Measurements from ENCODE around the gene SLC5A10.
"Not testable (repeated sequence)": the region's sequence is repeated elsewhere in the genome, so short reads cannot be mapped to it uniquely, and the experiment has no call there.

SLC5A10 gene

DNA sequence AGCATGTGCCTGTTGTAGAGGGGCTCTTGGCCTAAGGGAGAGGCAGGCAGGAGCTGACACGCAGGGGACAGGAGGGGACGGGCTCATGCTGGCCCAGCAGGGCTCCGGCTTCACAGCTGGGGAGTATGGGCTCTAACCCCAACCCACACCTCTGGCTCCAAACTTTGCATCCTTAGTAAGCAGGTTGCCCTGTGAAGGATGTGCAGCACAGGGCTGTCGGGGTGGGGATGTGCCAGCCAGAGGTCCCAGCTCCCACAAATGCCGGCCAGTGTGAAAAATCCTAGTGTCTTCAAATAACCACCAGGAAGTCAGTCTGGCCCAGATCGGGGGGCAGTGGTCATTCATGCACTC is 66.6 kb downstream of the SLC5A10 start:
- DNase-seq (ENCODE audit: low spot score), result no peak

DNA sequence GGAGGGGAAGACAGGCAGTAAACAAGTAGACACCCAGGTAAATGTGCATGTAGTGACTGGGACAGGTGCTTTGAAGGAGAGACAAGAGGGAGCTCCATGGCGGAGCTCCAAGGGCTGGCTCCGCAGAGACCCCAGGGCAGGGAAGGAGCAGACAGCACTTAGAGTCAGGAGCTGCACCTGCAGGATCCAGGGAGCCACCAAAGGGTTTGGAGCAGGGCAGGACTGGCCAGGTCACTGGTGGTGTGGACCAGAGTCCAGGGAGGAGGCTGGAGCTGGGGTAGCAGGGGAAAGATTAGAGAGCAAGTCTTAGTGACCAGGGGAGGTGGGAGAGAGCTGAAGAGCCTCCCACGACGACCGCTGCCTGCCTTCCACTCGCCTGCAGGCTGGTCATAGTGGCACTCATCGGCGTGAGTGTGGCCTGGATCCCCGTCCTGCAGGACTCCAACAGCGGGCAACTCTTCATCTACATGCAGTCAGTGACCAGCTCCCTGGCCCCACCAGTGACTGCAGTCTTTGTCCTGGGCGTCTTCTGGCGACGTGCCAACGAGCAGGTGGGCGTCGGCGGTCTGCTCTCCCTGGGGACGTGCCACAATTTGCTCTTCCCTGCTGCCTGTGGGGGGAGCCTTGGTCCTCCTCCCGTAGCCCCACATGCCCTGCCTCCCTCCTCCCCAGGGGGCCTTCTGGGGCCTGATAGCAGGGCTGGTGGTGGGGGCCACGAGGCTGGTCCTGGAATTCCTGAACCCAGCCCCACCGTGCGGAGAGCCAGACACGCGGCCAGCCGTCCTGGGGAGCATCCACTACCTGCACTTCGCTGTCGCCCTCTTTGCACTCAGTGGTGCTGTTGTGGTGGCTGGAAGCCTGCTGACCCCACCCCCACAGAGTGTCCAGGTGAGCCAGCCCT is 67.3 kb downstream of the SLC5A10 start:
- DNase-seq (ENCODE audit: low spot score), result no peak

DNA sequence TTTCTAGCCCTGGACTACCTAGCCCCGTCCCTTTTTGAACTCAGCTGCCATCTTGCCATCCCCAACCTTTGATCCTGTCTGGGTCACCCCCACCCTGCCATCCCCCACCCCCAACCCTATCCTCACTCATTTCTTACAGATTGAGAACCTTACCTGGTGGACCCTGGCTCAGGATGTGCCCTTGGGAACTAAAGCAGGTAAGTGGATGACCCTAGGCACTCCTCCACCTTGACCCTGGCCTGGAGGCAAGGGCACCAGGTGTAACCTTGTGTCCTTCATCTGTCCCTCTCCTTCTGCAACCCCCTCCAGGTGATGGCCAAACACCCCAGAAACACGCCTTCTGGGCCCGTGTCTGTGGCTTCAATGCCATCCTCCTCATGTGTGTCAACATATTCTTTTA is 68.1 kb downstream of the SLC5A10 start:
- DNase-seq (ENCODE audit: low spot score), result no peak

DNA sequence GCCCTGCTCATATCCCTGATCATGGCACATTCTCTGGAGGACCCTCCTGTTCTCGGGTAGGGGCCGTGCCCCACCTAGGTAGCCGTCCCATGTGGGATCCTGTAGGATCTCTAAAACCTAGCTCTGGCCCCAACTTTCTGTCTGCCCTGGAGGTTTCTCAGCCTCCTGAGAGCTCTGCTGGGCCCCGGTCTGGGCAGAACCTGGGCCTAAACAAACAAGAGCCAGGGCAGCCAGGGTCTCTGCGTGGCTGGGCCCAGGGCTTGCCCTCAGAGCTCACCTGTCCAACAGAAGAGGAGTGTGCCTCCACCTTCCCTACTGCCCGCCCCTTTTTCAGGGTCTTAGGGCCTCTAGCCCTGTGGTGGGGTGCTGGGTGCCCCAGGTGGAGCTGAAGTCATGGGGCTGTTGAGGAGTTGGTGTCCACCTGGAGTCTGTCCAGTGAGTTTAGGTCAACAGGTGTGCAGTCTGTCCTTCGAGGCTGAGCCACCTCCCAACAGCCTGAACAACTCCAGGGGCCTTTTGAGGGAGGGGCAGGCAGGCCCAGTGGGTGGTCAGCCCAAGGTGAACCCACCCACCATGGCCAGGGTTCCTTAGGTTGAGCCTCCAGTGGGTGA is 69.2 kb downstream of the SLC5A10 start:
- DNase-seq (ENCODE audit: low spot score), result not testable (repeated sequence)

DNA sequence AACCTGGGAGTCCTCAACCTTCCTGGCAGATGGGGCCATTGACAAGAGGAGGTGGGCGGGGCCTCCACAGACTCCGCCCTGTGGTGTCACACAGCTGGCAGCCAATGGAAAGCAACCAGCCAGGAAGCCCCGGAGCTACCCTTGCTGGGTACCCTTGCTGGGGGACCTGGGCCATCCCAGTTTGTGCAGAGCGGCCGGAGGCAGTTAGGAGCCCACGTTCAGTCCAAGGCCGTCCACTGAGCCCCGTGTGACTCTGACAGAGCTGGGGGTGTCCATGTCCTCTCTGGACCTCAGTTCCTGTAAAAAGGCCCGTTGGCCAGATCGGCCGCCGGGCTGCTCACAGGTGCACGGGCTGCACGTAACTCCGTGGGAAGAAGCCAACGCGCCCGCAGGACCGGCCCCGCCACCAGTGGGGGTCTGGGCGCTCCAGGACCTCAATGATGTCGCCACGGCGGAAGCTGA is 69.7 kb downstream of the SLC5A10 start:
- no peak for DNase-seq (ENCODE audit: low spot score)

DNA sequence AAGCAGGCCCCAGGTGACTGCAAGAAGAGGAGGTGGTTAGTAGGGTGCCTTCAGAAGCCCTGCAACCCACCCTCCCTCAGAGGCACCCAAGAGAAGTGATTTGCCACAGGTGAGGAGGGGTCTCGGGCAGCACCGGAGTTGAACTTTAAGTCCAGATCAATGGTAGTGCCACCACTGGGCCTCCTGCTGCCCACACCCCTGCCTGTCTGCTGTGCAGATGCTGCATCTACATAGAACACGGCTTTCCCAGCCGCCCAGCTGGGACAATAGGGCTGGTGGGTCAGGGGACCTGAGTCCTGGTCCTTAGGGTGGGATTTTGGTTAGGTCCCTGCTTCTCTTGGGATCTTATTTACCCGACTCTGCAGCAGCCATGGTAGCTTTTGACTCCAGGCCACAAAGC is 70.2 kb downstream of the SLC5A10 start:
- DNase-seq (ENCODE audit: low spot score), result no peak

DNA sequence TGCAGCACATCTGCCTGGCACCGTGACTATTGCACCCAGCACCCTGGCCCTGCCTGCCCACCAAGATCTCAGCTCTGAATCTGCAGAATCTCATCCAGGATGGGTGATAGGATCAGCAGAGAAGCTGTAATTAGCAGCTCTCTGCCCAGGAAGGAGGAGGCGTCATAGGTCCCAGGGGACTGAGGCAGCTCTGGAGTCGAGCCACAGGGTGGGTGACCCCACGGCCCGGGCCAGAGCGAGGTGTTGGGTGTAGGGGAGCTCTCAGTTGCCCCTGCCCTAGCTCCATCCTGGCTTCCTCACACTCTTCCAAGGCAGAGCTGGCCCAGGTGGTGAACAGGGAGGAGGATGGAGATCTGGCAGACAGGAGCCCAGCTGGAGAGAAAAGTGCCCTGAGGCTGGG is 70.8 kb downstream of the SLC5A10 start:
- DNase-seq (ENCODE audit: low spot score), result no peak

DNA sequence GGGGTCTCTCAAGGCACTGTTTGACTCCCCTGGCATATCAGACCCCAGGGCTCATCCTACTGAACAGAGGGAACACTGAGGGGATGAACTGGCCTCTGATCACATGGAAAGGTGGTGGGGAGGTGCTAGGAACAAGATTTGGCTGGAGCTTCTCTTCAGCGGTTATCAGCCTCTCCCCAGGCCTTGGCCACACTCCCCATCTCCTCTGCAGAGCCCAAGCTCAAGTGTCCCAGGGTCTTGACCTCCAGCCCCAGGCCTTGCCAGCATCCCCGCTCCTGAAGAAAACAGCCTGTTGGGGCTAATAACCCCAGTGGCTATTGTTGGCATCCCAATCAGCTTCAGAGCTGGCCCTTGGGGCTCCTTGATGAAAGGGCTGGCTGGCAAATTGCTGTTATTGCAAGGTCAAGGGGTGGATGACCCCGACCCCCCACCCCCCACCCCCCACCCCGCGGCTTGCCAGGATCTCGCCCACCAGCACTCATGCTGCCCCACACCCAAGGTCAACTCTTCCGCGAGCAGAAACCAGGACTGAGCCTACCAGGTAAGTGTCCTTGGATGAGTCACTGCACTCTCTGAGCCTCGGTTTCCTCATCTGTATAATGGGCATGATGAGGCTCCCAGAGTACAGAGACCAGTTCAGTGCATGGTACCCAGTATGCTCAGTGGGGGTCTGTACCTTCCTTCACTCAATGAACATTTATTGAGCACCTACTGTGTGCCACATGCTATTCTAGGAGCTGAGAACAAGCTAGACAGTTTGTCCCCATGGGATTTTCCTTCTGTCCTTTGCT is 71.4 kb downstream of the SLC5A10 start:
- DNase-seq (ENCODE audit: low spot score), result no peak

DNA sequence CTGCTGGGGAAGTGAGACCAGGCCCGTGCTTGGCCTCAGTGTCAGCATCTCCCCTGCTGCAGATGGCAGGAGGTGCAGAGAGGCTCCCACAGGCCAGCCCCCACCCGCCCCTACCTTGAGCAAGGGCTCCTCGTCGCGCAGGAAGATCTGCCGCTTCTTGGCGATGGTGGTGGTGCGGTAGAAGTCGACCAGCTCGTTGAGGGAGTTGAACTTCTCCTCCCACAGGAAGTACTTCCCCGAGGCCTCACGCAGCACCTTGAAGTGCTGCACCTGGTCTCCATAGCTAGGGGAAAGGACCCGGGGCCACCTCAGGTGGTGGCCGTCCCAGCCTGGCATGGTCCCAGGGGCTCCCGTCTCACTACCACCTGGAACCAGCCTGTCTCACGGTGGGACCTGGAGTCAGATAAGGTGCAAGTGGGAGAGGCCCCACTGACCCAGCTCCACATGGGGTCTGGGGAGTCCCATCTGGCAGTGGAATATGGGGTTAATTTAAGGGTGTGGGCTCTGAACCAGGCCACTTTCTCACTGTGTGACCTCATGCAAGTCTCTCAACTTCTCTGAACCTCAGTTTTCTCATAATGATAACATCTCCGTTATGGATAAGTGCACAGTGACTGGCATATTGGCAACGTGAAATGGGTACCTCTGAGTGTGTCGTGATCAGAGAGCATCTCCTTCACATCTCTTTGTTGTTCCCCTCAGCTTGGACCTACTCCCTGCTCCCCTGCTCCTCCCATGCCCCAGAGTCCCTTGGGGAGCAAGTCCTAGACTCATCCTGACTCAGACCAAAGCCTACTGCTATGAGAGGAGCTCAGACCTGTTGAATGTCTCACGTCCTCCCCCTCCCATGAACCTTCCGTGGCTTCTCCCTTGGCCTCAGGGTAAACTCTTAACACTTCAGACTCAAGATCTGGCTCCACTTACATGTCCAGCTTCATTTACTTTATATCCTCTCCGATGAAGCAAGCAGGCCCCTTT is 72.4 kb downstream of the SLC5A10 start:
- no peak for DNase-seq (ENCODE audit: low spot score)

DNA sequence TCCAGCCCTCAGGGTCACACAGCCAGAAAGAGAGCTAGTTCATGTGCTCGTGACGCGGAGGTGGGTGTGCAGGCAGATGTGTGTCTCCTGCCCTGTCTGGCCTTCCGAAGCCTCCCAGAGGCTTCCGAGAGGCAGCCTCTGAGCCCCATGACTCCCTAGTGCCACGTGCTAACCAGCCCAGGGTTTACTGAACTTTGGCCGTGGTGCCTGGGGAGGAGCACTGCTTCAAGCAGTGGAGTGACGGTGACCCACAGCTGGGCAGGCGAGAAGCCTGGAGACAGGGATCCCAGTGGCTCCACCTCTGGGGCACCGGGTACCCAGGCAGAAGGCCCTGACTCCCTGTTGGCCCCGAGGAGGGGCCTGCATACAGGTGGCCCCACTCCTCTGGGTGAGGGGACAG is 76.7 kb downstream of the SLC5A10 start:
- not testable (repeated sequence) for DNase-seq (ENCODE audit: low spot score)

DNA sequence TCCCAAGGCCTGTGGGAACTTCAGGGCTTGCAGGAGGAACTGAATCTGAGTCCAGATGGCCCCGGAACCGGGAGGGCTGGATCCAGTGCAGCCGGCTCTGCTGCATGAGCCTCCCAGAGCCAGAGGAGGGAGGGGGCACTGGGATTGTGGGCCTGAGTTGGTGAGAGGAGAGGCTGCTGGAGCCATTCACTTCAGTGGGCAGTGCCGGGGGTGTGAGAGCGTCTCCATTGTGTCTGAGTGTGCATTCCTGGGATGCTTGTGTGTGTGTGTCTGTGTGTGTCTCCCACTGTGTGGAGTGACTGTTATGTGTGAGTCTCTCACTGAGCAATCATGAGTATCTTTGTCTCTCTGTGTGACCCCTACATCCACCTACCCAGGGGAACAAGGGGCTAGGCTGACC is 77.8 kb downstream of the SLC5A10 start:
- DNase-seq (ENCODE audit: low spot score), result not testable (repeated sequence)

DNA sequence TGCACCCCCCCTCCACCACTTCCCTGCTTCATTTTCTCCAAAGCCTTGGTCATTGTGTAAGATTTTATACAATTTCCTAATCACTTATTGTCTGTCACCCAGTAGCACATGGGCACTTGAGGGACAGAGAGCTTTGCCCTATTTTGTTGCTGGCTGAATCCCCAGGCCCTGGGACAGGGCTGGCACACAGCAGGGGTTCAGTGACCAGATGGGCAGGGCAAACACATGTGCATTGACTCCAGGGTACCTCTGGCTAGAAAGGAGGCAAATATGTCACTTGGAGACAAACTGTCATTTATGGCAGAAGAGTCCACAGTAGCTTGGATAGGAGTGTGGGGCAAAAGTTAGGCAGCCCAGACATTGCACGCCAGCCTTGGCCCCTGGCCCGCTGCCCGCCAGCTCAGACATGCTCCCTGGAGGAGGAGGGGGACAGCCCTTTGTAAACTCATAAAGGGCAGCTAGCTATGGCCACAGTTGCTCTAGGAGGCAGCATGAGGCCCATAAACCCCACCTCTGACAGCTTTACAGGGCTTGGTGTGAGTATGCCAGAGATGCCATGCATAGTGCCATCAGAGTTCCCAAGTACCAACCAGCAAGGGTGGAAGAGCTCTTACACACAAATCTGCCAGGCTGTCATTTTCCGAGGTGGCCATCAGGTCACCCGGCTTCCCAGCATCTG is 78.9 kb downstream of the SLC5A10 start:
- not testable (repeated sequence) for DNase-seq (ENCODE audit: low spot score)

DNA sequence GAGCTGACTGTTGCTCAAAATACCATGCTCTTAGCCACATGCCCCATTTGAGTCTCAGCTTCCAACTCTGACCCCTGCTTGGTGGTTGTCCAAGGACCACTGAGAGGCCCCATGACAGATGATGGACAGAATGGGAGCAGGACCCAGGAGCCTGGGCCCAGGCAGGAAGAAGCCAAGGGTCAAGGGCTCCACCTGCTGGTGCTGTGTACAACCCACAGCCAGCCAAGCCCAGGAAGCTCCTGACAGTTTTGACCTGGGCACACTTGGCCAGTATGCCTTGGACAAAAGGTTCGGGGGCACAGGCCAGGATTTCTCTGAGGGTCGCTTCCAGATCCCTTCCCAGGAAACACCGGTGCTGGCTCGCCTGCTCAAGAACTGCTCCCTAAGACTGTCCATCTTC is 79.8 kb downstream of the SLC5A10 start:
- DNase-seq (ENCODE audit: low spot score), result not testable (repeated sequence)

DNA sequence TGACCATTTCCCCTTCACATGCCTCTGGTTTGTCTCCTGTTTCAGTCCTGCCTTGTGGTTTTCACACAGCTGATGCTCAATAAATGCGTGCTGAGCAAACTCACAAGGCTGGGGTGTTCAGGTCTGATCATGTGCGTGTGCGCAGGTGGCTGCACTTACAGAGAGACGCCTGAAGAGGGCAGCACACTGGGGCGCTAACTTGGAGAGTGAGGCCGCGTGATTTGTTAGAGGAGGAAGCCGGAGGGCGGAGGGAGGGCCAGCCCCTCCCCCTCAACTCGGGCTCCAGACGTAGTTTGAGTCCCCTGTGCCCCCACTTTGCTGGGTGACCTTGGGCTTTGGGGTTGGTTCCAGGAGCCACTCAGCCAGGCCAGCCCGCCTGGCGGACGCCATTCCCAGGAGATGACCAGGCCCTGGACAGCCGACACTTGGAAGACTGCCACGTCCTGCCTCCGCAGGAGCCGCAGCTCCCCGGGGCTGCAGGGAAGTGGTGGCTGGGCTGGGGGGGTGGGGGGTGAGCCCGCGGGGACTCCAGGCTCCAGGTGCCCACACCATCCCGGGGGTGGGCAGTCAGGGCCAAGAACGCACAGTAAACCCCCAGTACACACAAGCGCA is 80.5 kb downstream of the SLC5A10 start:
- not testable (repeated sequence) for DNase-seq (ENCODE audit: low spot score)

DNA sequence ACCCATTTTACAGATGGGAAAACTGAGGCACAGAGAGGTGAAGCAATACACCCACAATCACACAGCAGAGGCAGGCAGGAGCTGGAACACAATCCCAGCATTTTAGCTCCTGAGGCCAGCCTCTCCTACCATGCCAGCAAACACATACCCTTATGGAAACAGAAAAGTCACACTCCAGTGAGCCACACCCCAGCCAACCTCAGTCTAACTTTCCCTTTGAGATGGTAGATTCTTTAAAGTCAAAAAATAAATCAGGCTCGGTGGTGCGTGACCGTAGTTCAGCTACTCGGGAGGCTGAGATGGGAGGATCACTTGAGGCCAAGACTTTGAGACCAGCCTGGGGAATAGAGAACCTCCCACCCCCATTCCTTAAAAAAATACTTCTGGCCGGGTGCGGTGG is 84.2 kb downstream of the SLC5A10 start:
- not testable (repeated sequence) for DNase-seq (ENCODE audit: low spot score)

DNA sequence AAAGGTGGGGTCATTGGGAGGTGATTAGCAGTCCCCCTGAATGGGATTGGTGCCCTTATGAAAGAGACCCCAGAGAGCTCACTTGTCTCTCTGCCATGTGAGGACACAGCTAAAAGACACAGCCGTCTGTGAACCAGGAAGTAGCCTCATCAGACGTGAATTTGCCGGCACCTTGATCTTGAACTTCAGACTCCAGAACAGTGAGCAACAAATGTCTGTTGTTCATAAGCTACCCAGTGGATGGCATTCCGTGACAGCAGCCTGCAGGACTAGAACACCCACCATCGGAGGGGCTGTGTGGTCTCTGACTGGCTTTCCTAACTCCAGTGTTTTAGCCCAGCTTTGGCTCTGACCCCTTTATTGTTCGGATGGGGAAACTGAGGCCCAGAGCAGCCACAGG is 85.6 kb downstream of the SLC5A10 start:
- DNase-seq (ENCODE audit: low spot score), result not testable (repeated sequence)

DNA sequence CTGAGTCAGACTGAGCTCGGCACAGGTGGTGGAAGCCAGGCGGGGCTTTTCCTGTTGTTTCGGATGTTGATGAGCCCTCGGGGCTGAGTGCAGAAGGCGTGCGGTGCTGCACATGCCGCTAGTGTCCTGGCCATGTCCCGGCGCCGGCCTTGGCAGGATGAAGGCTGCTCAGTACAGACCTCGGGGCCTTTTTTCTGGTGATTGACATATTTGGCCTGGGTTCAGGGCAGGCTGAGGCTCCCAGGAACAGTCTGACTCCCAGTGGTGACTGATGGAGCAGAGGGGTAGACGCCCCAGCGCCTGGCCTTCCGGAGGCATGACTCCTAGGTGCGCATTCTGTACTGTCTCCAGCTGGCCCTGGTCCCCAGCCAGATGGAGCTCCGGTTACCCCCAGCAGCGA is 86.0 kb downstream of the SLC5A10 start:
- DNase-seq (ENCODE audit: low spot score), result not testable (repeated sequence)

DNA sequence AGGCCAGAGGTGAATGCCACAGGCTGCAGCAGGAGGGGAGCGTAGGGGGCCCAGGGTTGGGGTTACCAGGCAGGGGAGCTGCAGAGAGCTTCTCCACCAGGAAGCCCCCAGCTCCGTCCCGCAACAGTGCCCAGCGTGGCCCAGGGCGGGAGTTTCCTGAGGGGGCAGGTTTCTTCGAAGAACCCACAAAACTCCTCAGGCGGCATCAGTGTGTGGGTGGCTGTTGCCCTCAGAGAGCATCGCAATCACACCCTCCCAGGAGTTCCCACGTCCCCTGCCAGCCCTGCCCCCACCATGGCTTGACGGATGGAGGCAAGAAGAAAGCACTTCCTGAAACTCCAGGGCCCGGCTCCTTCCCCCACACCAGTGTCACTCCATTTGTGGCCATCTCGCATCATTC is 86.8 kb downstream of the SLC5A10 start:
- not testable (repeated sequence) for DNase-seq (ENCODE audit: low spot score)

DNA sequence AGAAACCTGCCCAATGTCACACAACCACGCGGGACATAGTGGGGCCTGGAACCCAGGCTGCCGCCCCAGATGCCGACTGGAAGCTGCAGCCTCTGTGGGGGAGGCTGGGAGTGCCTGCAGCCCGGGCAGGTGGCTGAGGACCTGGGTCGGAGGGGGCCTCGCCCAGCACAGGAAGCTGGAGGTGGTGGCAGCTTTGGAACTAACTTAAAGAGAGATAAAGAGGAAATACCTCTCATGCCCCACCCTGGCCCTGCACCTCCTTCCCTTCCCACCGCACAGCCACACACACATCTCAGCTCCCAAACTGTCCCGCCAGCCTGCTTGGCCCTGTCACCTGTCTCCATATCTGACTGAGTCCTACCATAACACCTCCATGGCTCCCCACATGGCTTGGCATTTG is 88.4 kb downstream of the SLC5A10 start:
- not testable (repeated sequence) for DNase-seq (ENCODE audit: low spot score)

DNA sequence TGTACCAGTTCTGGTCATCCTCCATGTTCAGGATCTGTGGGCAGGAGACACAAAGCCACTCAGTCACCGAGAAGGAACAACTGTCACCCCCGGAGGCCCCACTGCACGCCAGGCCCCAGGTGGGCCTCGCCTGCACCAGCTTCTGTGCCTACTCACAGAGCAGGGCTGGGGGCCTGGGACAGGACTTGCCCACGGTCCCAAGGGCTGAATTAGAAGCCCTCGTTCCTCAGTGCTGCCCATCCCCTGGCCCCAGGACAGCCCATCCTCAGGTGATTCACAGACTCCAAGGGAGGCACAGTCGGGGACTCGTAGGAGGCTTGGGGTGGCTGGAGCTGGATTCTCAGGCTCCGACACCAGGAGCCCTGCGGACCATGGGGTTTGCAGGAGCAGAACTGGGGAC is 89.9 kb downstream of the SLC5A10 start:
- not testable (repeated sequence) for DNase-seq (ENCODE audit: low spot score)

Measured in D341Med (cell line).